GM12875 (cell line): ENCODE data around the gene TLE4.

Experiments used
- H3K4me3 ChIP-seq: one replicate; pipeline ENCODE4 v1.5.1; 2011; ENCODE audit warnings: low read depth, low read length, control low read depth
- CTCF ChIP-seq: IDR thresholded peaks from 2 replicates; pipeline ENCODE4 v1.5.1; 2011; ENCODE audit warnings: low read depth, mild to moderate bottlenecking, control low read depth, inconsistent platforms, low read length, moderate library complexity, borderline replicate concordance; ENCODE audit not compliant: insufficient read depth

The TLE4 gene

GRCh38 chr9:79709743-79710674 is 138.2 kb downstream of the TLE4 start:
- no peak for TF ChIP-seq CTCF
- H3K4me3 ChIP-seq = no peak overlapping the region

GRCh38 chr9:79711874-79712273 is 140.1 kb downstream of the TLE4 start:
- TF ChIP-seq CTCF = no peak
- H3K4me3 ChIP-seq = no peak overlapping the region

- H3K4me3 ChIP-seq = no peak overlapping the region
- TF ChIP-seq CTCF = no peak
These were observed 147.3 kb downstream of the TLE4 start for GRCh38 chr9:79719021-79719420.

GRCh38 chr9:79719989-79720388 is 148.2 kb downstream of the TLE4 start:
- no peak for TF ChIP-seq CTCF
- no peak overlapping the region for H3K4me3 ChIP-seq

- H3K4me3 ChIP-seq = no peak overlapping the region
These were observed 159.6 kb downstream of the TLE4 start for GRCh38 chr9:79731171-79731890.

GRCh38 chr9:79735023-79735779 is 163.4 kb downstream of the TLE4 start:
- no peak for TF ChIP-seq CTCF
- no peak overlapping the region for H3K4me3 ChIP-seq

More at GRCh38 chr9:79731171-79731890, 159.6 kb downstream of the TLE4 start:
- TF ChIP-seq CTCF = no peak
